ENCODE data around the gene NUDT1. TPM values are rescaled to one million over a fixed set of nuclear protein-coding genes. Genes with fewer than 3 reads are reported as not detected.

NUDT1 gene
- total RNA-seq, 3 donors from 2014 or later, result 6.8 to 20.3 (median 12.4) TPM

DNA sequence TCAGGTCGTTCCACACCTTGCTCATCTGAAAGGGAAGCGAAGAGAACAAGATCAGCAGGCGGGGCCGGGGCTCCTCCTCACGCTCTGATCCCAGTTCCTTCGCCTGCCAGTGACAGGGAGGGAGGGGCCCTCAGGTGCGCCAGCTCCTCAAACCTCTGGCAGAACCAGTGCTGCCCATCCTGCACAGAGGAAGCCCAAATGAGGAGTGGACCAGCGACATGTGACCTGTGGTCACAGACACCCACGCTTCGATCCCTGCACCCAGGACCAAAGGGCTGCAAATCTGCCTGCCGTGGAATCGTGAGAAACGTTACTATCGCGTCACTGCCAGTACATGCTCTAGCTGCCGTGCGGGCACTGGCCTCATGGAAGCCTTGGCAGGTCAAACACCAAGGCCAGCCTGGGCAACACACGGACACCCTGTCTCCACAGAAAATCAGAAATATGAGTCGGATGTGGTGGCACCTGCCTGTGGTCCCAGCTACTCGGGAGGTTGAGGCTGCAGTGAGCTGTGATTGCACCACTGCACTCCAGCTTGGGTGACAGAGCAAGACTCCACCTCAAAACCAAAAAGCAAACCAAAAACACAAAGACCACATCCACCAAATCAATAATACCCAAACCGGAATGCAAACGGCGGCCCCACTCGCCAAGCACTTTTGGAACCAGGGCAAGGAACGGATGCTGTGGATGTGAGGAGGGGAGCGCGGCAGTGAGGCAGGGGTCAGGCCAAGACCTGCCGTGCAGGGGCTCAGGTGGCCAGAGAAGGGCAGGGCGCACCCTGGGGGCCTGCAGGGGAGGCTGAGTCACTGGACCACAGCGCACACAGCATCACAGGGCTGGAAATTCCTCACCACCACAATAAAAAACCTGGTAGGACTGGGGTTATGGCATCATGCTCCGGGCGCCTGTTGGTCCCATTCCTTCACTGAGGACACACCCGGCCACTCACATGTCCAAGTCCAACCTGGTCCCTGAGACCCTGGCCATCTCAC, 13.4 kb downstream of the NUDT1 start:
- intact Hi-C loops (cut with DNase I, micrococcal nuclease), result no loop called here
- ATAC-seq (no peak), DNase-seq (no peak)
- H3K4me3 ChIP-seq, result no peak overlapping the region
- H3K9me3 ChIP-seq, result no peaks in the 10 kb centered on the region
- H3K4me1 ChIP-seq (ENCODE audit: low read depth), result no peaks in the 10 kb centered on the region
- TF ChIP-seq, protein P1, sequence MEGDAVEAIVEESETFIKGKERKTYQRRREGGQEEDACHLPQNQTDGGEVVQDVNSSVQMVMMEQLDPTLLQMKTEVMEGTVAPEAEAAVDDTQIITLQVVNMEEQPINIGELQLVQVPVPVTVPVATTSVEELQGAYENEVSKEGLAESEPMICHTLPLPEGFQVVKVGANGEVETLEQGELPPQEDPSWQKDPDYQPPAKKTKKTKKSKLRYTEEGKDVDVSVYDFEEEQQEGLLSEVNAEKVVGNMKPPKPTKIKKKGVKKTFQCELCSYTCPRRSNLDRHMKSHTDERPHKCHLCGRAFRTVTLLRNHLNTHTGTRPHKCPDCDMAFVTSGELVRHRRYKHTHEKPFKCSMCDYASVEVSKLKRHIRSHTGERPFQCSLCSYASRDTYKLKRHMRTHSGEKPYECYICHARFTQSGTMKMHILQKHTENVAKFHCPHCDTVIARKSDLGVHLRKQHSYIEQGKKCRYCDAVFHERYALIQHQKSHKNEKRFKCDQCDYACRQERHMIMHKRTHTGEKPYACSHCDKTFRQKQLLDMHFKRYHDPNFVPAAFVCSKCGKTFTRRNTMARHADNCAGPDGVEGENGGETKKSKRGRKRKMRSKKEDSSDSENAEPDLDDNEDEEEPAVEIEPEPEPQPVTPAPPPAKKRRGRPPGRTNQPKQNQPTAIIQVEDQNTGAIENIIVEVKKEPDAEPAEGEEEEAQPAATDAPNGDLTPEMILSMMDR (IDR thresholded peaks at IDR 0.05), result no peak
- no peaks in the 10 kb centered on the region for H3K36me3 ChIP-seq (ENCODE audit: low read depth)

DNA sequence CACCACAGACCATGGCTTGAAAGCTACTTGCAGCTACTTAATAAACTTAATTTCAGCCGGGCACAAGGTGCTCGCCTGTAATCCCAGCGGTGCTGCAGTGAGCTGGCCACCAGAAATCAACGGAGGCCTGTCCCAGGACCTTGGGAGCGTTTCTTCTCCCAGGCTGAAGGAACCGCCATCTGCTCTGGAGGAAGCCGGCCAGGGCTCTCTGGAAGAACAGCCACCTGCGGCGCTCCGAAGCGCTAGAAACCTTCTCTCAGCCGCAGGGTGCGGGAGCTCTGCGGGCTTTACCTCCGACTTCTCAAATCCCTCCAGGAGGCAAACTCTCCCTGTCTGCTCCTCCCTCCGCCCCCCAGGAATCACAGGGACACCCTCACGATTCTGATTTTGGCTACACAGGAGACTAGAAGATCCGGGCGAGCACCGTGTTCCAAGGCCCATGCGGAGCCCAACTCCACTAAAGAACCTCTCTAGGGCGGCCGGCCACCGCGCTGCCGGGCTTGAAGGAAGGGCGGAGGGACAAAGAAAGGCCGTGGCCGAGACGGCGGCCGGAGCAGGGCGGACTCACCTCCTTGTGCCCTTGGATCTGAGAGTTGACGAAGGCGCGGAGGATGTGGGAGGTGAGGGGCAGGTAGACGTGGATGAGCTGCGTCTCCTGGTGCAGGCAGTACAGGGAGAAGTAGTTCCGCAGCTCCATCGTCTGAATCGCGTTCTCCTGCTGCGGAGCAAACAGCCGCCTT, 14.4 kb downstream of the NUDT1 start:
- Histone ChIP-seq H3K9me3 (no peaks in the 10 kb centered on the region), H3K4me3 (no peak overlapping the region), H3K4me1 (ENCODE audit: low read depth) (no peaks in the 10 kb centered on the region), H3K36me3 (ENCODE audit: low read depth) (no peaks in the 10 kb centered on the region)
- intact Hi-C loops (cut with DNase I, micrococcal nuclease), result no loop called here
- DNase-seq (no peak), ATAC-seq (no peak)
- TF ChIP-seq, protein P1 (IDR thresholded peaks at IDR 0.05), result no peak

DNA sequence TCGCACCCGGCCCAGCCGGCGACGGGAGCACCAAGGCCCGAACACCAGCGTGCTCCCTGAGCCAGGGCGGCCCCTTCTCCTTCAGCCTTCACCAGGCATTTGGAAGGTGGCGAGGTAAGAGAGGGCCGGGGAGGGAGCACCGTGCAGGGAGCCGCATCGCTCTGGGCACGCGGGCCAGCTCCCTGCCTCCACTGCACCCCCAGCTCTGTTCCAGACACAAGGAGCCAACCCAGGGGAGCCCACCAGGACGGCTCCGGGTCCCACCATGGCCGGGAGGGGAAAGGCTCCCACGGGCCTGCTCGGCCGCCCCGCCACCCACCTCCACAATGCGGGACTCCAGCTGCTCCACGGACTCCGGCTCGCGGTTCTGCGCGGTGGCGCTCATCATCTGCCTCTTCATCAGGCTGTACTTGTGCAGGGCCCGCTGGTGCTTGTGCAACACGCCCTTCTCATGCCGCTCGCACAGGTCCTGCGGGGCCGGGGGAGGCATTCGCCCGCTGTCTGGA, 15.1 kb downstream of the NUDT1 start:
- DNase-seq (no peak), ATAC-seq (no peak)
- Histone ChIP-seq H3K4me3 (no peak overlapping the region), H3K4me1 (ENCODE audit: low read depth) (no peaks in the 10 kb centered on the region), H3K36me3 (ENCODE audit: low read depth) (no peaks in the 10 kb centered on the region), H3K9me3 (no peaks in the 10 kb centered on the region)
- TF ChIP-seq, protein P1 (IDR thresholded peaks at IDR 0.05), result no peak
- intact Hi-C loops (cut with DNase I, micrococcal nuclease), result no loop called here

DNA sequence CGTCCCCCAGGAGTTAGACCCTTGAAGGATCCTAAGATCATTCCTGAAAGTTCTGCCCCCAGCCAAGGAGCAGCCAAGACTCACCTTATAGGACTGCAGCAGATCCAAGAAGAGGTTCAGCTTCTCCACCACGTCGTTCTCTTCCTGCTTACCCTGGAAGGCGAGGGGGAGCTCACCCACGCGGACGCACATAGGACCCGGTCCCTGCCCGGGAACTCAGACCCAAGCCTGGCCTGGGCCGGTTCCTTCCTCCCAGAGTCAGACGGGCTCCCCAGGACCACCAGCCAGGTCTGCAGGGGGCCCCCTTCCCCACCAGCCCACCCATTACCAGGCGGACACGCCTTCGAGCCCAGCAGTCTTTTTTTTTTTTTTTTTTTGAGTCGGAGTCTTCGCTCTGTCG, 15.6 kb downstream of the NUDT1 start:
- no peaks in the 10 kb centered on the region for H3K4me1 ChIP-seq (ENCODE audit: low read depth)
- no peaks in the 10 kb centered on the region for H3K9me3 ChIP-seq
- TF ChIP-seq, protein P1 (IDR thresholded peaks at IDR 0.05), result no peak
- no peak for DNase-seq
- H3K4me3 ChIP-seq, result no peak overlapping the region
- intact Hi-C loops (cut with DNase I, micrococcal nuclease), result no loop called here
- H3K36me3 ChIP-seq (ENCODE audit: low read depth), result no peaks in the 10 kb centered on the region
- no peak for ATAC-seq

DNA sequence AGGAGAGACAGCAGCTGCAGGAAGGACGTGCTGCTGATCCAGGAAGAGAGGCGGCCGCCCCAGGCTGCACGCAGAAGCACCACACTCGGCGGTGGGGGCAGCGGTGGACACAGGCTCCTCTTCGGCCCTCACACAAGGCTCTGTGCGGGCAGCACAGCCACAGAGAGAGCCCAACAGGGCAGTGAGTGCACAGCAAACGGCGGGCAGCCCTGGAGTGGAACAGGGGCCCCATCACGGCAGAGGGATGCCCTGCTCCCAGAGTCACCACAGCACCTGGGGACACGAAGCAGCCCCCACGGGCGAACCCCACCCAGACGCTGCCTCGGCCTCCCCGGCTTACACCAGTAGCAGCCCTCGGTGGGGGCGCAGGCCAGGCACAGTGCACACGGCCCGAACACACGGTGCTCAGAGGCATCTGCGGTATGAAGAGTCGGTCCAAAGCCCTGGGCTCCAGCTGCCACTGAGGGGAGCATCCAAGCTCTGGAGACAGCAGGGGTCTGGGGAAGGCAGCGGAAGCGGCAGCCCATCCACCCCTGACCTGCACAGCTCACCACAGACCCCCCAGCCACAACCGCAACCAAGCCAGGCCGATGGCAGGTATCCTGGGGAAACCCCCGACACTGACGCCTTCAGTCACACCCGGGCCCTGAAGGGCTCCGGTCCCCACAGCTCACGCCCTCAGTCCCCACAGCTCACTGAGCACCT, 16.8 kb downstream of the NUDT1 start:
- Histone ChIP-seq H3K4me1 (ENCODE audit: low read depth) (no peaks in the 10 kb centered on the region), H3K4me3 (no peak overlapping the region), H3K9me3 (no peaks in the 10 kb centered on the region), H3K36me3 (ENCODE audit: low read depth) (no peaks in the 10 kb centered on the region)
- TF ChIP-seq, protein P1 (IDR thresholded peaks at IDR 0.05), result no peak
- DNase-seq (no peak), ATAC-seq (peak; percentile 23)
- intact Hi-C loops (cut with DNase I, micrococcal nuclease), result no loop called here
